HG02973 (cell line): ENCODE data around the gene PRDM16.
"Not testable (repeated sequence)": the region's sequence is repeated elsewhere in the genome, so short reads cannot be mapped to it uniquely, and the experiment has no call there.

Source experiments
- ATAC-seq: cut with Tn5 transposase; IDR thresholded peaks from one replicate; pipeline ENCODE4 v1.9.1; 2021; ENCODE audit warnings: moderate library complexity; ENCODE audit not compliant: unreplicated experiment

Gene PRDM16

DNA sequence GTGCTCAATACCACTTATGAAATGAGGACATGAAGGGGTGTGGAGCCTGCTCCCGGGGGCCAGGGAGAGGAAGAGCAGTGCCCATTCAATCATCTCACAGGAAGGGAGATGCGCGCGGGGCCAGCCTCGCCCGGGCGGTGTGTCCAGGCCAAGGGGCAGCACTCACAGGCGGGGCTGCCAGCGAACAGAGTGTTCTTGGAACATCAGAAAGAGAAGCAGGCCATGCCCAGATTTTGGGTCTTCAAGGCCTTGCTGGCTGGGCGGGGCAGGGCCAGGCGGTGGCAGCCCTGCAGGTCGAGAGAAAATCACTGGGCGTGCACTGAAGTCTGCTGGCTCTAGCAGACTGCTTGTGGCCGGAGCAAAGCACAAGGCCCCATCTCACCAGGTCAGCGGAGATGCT, 168.6 kb downstream of the PRDM16 start:
- no peak for ATAC-seq

- ATAC-seq: no peak
These were observed 169.1 kb downstream of the PRDM16 start for GRCh38 chr1:3237994-3238702.

DNA sequence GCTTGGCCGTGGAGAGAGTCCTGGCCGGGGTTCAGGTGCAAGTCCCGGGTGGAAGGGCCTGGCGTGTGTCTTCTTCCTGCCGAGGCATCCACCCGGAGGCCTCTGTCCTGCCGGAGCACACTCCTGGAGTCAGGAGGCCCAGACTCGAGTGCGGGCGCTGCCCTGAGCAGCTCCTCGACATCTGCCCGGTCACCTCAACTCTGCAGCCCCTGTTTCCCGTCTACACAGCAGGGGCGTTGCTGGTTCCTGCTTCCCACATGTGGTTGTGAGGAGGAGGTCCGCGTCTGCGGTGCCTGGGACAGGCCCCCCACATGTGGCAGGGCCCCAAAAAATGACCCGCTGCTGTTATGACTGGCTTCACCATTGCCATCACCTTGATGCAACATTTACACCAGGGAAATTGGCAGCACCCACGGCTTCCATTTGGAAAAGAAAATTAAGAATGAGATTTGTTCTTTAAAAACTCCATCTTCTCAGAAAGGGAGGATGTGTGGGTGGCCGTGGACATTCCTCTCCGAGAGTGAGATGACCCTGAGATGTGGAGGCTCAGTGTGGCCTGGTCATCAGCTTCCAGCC, 169.8 kb downstream of the PRDM16 start:
- ATAC-seq: no peak

GRCh38 chr1:3239991-3240390, 171.0 kb downstream of the PRDM16 start:
- not testable (repeated sequence) for ATAC-seq

- no peak for ATAC-seq
These were observed 171.7 kb downstream of the PRDM16 start for GRCh38 chr1:3240524-3241235.

GRCh38 chr1:3241236-3241550, 172.2 kb downstream of the PRDM16 start:
- no peak for ATAC-seq

GRCh38 chr1:3241673-3242407, 172.8 kb downstream of the PRDM16 start:
- ATAC-seq: no peak

GRCh38 chr1:3242408-3243260, 173.6 kb downstream of the PRDM16 start:
- ATAC-seq: no peak

DNA sequence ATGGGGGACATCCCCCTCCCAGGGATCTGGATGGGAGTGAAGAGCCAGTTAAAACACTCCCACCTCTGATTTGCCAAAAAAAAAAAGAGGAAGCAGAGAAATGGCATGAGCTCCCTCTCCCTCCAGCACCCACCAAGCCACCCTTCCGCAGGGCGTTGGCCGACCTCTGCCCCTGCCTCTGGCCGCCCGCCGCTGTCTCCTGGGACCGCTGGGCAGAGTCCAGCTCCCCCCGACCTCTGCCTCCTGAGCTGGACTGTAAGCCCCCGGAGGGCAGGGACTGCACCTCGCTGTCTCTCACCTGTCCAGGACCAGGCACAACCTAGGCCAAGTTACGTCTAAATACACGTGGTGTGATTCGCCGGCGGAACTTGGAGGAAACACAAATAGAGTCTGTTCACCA, 174.3 kb downstream of the PRDM16 start:
- no peak for ATAC-seq

GRCh38 chr1:3244025-3244926, 175.3 kb downstream of the PRDM16 start:
- no peak for ATAC-seq

DNA sequence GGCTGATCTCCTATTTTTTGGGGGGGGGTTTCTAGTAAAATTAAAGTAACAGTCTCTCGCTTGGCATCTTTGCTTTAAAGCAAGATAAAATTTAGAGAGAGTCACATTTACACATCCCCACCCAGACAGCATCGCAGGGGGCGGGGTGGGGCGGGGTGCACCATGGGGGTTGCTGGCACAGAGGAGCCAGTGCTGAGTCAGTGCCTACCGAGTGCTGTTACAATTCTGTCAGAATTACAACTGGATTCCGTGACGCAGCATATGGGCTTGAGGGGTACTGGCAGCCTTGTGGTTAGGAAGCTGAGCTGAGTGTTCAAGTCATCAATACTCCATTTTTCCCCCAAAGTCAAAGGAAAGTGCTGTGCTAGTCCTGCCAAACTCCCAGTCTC, 175.9 kb downstream of the PRDM16 start:
- no peak for ATAC-seq

DNA sequence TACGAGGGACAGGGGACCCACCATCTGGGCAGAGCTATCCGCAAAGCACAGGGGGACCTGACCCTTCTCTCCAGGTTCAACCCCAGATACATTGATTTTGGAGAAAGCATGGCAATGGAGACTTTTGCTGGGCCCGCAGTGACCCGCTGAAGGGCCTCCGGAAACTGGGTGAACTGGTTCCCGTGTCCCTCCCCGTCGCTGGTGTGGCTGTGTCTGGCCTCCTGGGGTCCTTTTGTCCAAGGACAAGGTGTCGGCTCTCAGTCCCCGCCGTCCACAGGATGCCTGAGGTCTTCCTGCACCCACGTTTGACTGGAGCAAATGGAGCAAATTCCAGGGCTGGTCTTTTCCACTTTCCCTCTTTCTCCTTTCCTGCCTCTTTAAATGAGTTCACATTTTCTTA, 176.3 kb downstream of the PRDM16 start:
- no peak for ATAC-seq

DNA sequence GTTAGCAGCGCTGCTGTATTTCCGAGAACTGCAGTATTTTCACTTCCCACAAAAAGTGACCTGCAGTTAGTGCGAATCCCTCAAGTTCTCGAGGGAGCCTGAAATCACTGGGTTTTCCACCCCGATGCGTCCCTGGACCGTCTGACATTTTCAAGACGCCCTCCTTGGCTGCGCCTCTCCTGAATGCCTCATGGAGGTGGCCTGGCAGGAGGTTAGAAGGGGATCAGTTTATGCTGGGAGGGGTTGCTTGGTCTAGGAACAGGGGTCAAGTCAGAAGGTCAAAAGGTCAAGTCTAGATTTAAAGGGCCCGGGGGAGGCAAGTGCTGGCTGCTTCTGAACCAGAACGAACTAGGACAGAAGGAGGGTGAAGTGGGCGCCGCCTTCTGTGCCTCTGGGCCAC, 176.8 kb downstream of the PRDM16 start:
- no peak for ATAC-seq

DNA sequence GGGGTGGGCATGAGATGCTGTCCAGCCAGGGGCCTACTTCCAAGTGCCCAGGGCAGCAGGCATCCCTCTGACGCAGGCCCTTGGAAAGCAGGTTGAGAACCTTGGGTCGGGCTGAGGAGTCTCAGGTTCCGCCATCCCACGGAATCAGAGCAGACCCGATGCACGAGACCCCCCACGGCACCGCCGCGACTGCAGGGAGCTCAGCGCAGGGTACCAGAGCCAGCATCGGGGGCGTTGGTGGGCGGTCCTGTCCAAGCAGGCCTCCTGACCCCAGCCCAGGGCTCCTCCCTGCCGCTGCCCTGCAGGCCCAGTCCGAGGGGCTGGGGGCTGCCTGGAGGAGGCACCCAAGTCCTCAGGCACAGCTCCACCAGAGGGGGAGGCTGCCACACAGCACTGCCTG, 177.2 kb downstream of the PRDM16 start:
- ATAC-seq: no peak

DNA sequence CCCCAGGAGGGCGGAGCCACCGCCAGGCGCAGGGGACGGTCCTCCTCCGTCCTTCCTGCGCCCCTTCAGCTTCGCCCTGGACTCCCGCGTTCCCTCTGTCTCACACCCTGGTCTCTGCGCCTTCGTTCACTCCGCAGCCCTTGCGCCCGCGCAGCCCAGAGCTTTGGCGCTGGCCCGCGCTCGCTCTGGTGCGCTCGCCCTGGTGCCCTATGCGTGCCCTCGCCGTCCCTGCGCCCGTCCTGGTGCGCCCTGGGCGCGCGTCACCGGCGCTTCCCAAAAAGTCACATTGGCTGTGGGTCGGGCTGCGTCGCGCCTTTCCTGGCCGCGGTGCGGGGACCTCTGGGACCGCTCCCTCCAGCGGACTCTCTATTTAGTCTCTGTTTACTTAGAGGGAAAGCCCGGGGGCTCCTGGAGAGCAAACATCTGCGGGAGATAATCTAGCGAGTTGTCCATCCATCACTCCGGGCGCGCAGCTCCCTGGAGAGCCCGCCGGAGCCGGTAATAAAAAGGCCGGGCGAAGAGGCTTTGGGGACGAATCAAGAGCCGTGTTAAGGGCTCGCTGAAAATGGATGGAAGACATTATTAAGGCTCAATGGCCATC, 178.6 kb downstream of the PRDM16 start:
- ATAC-seq: no peak

DNA sequence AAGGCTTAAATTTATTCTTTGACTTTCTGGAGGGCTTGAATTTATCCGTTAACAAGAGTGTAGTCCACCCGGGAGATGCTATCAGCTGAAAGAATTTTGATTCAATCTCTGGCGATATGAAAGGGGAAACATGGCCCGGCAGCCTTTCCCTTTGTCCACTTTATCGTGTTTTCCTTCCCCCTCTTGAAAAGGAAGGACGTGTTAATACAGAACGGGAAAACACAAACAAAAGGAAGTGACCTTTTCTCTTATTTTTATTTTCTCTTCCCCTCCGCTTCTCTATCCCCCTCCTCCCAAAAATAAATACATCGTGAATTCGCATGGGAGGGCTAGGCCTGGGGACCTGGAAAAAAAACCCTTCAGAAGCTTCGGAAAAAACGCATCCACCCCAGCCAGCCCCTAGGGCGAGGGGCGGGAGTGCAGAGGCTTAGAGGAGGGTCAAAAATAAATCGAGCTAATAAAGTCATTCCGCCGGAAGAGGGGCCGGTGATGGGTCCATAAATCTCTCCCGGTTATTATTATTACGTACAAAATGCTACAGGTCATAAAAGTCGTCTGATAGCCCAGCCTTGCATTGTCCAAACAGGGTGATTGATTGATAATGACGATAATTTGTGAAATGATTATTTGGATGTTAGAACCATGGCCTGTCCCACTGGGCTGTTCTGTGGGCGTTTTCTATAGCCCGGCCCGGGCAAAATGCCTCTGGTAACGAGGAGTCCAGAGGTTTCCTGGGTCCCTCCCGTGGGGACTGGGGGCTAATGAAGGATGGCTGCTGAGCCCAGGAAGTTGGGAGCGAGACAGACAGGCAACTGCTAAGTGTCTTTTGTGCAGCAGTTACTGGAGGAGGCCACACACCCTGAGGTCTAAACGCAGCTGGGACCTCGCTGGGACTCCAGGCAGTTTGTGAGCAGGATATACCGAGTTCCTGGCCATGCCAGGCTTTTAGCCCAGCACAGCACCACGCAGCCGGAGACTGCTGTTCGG, 179.4 kb downstream of the PRDM16 start:
- no peak for ATAC-seq

DNA sequence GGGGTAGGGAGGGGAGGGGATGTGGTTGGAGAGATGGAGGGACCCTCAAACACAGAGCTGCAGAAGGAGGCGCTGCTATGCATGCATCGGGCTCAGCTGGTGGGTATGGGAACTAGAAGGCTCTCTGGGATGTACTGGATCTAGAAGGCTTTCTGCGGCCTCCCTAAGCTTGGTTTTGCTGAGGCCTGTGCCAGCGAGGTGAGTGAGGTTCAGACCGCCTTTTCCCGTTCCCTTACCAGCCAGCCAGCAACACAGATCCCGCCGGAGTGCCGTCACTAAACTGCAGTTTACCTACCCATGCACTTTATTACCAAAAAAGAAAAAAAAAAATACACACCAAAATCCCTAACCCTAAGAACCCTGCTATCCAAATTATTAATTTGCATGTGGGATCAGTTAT, 180.2 kb downstream of the PRDM16 start:
- no peak for ATAC-seq
